K562 (cell line): ENCODE data around the gene TERT. TPM values are rescaled to one million over a fixed set of nuclear protein-coding genes. Genes with fewer than 3 reads are reported as not detected.

Experiments used
- ATAC-seq: fragments of 200-7000 bp; cut with Tn5 transposase; 3 replicates; pipeline ENCODE4 v1.9.1; 2020; ENCODE audit warnings: moderate library complexity
- BruUV-seq: library from RNA; stranded (reverse); fragments of 400-500 nt; replicated peaks from 2 replicates; lab custom pipeline; 2021; lab: Mats Ljungman, UMichigan
- CTCF ChIA-PET: fragments of 300-600 bp; formaldehyde crosslinking; extraction: SDS; loops from one replicate; lab custom pipeline; 2021; ENCODE audit warnings: low intra/inter-chr PET ratio; lab: Yijun Ruan, JAX
- POLR2A ChIA-PET: fragments of 300-600, 350-650 bp; sonication (Branson Sonifier 250); formaldehyde crosslinking; extraction: SDS; loops from one replicate; lab custom pipeline; 2021; ENCODE audit warnings: antibody characterized with exemption, inconsistent platforms; lab: Yijun Ruan, JAX
- DNase-seq, 4 experiments: peaks; one replicate each; pipeline versions ENCODE4 v3.0.0 to v3.0.0-alpha.2; 2011 to 2018; ENCODE audit warnings: low spot score in 3 of 4, mixed read lengths in 3 of 4; ENCODE audit errors: extremely low read depth in 1 of 4
- FAIRE-seq: peaks from 2 replicates; lab custom pipeline; 2011; peaks lifted over from hg19 to GRCh38; lab: Jason Lieb, UNC
- H2AFZ ChIP-seq: 2 replicates; pipeline ENCODE4 v1.6.0; 2011; ENCODE audit warnings: low read depth, low read length, control low read depth, inconsistent platforms
- H3K27ac ChIP-seq: fragments of 200-600 bp; 3 replicates; pipeline ENCODE4 v1.8.0; 2011; ENCODE audit warnings: low read depth, mild to moderate bottlenecking, control low read depth, inconsistent platforms, low read length, moderate library complexity, mixed read lengths; ENCODE audit errors: extremely low read depth
- H3K27me3 ChIP-seq, 2 experiments: fragments of 300-600 bp in 1 of 2; 2 replicates in 1 of 2; 3 replicates in 1 of 2; pipeline versions ENCODE4 v1.6.0 to v1.8.0; 2011; ENCODE audit warnings: inconsistent platforms in 2 of 2, low read length in 2 of 2, mild to moderate bottlenecking in 1 of 2, mixed read lengths in 1 of 2, moderate library complexity in 1 of 2; ENCODE audit not compliant: control insufficient read depth in 2 of 2, insufficient read depth in 2 of 2
- H3K36me3 ChIP-seq: fragments of 300-600 bp; 3 replicates; pipeline ENCODE4 v1.8.0; 2011; ENCODE audit warnings: mild to moderate bottlenecking, low read length, inconsistent platforms; ENCODE audit not compliant: control insufficient read depth, insufficient read depth
- H3K4me1 ChIP-seq, 2 experiments: fragments of 200-600 bp in 1 of 2; replicated peaks in 1 of 2; 2 replicates in 1 of 2; 3 replicates in 1 of 2; pipeline versions ENCODE4 v1.5.1 to v1.8.0; 2011; ENCODE audit warnings: inconsistent platforms in 2 of 2, low read length in 2 of 2, mild to moderate bottlenecking in 1 of 2, mixed read lengths in 1 of 2, moderate library complexity in 1 of 2; ENCODE audit not compliant: control insufficient read depth in 2 of 2, insufficient read depth in 2 of 2
- H3K4me2 ChIP-seq: 2 replicates; pipeline ENCODE4 v1.6.1; 2011; ENCODE audit warnings: low read length, control low read depth, inconsistent platforms, mixed read lengths; ENCODE audit not compliant: insufficient read depth
- H3K4me3 ChIP-seq: fragments of 200-600 bp; sonication (generic), shearing (Covaris generic); 2 replicates; pipeline ENCODE4 v1.5.1; 2016; ENCODE audit warnings: control low read depth, inconsistent platforms
- H3K79me2 ChIP-seq: fragments of 200-600 bp; 3 replicates; pipeline ENCODE4 v1.8.0; 2011; ENCODE audit warnings: low read length, inconsistent platforms; ENCODE audit not compliant: control insufficient read depth, insufficient read depth
- H3K9ac ChIP-seq, 2 experiments: 2 replicates each; pipeline versions ENCODE4 v1.6.0 to v1.6.1; 2011; ENCODE audit warnings: low read depth in 2 of 2, low read length in 2 of 2, control low read depth in 1 of 2, inconsistent platforms in 1 of 2, mild to moderate bottlenecking in 1 of 2, mixed read lengths in 1 of 2; ENCODE audit not compliant: insufficient read depth in 1 of 2
- H3K9me1 ChIP-seq: one replicate; pipeline ENCODE4 v1.6.0; 2011; ENCODE audit warnings: inconsistent platforms, mild to moderate bottlenecking, low read length, moderate library complexity; ENCODE audit not compliant: control insufficient read depth, insufficient read depth
- H3K9me3 ChIP-seq: replicated peaks from 2 replicates; pipeline ENCODE4 v1.5.1; 2011; ENCODE audit warnings: low read depth, low read length, inconsistent platforms; ENCODE audit not compliant: control insufficient read depth, insufficient read depth
- H4K20me1 ChIP-seq: replicated peaks from 2 replicates; pipeline ENCODE4 v1.6.1; 2011; ENCODE audit warnings: low read length, inconsistent platforms, mixed read lengths; ENCODE audit not compliant: control insufficient read depth, insufficient read depth
- GTF2A2 ChIP-seq: IDR thresholded peaks from 2 replicates; pipeline ENCODE4 v1.6.1; 2016; ENCODE audit warnings: mild to moderate bottlenecking, missing genetic modification characterization, missing compliant biosample characterization
- WGBS: fragments of 100-300 bp; shearing (Covaris generic); methylation state at CpG from one replicate; pipeline ENCODE4 v1.1.6; 2016; ENCODE audit warnings: low coverage, mixed read lengths; ENCODE audit not compliant: insufficient coverage; ENCODE audit errors: missing lambda C conversion rate; 5-methylcytosine and 5-hydroxymethylcytosine counted together
- in situ Hi-C: fragments of 300-500 bp; cut with MboI; formaldehyde crosslinking; loops from 4 replicates; pipeline ENCODE4 v1.15.0; 2018; ENCODE audit warnings: inconsistent platforms, mixed read lengths
- intact Hi-C: fragments of 100-400 bp; cut with micrococcal nuclease; formaldehyde crosslinking; loops from 2 replicates; pipeline ENCODE4 v1.14.2; 2022
- polyA plus RNA-seq, 8 experiments: library from polyadenylated mRNA; depleted of rRNA in 4 of 8; stranded (reverse) in 5 of 8; unstranded in 3 of 8; fragments of >200 nt; fragmentation: Nextera tagmentation in 2 of 8; fragmentation: Illumina TruSeq in 1 of 8; extraction: Ambion mirVana in 2 of 8; extraction: Trizol in 1 of 8; gene quantifications; 2 replicates each; pipeline versions ENCODE4 v1.2.1 to v1.2.3, GENCODE V29; 2011 to 2014; ENCODE audit warnings: inconsistent platforms in 1 of 8, missing spikeins in 1 of 8
- total RNA-seq, 7 experiments: library from RNA; depleted of rRNA in 6 of 7; stranded (reverse); fragments of >200 nt in 6 of 7; fragmentation: Illumina TruSeq in 2 of 7; extraction: Trizol in 2 of 7; gene quantifications; 2 replicates each; pipeline versions ENCODE4 v1.2.1 to v1.2.3, GENCODE V29; 2011 to 2021; ENCODE audit warnings: low replicate concordance in 1 of 7
- TF ChIP-seq, protein P1 (sequence below), 3 experiments: IDR thresholded peaks in 2 of 3; conservative IDR thresholded peaks in 1 of 3; 2 replicates each; pipeline ENCODE4 v1.5.1; 2011 to 2012; ENCODE audit warnings: low read length in 3 of 3, mild to moderate bottlenecking in 3 of 3, control low read depth in 2 of 3, improper control_type of control experiment in 1 of 3, inconsistent platforms in 1 of 3, low read depth in 1 of 3, mixed read lengths in 1 of 3, moderate library complexity in 1 of 3; ENCODE audit not compliant: insufficient read depth in 2 of 3
- TF ChIP-seq, protein P2 (sequence below): fragments of 200-400 bp; formaldehyde crosslinking; IDR thresholded peaks from 2 replicates; pipeline ENCODE4 v1.6.1; 2017; ENCODE audit warnings: mild to moderate bottlenecking, low read depth, low read length, moderate library complexity
- TF ChIP-seq, protein P3 (sequence below): sonication (generic); formaldehyde crosslinking; IDR thresholded peaks from 2 replicates; pipeline ENCODE4 v1.9.0; 2022; ENCODE audit warnings: mild to moderate bottlenecking, missing genetic modification reagents

Gene TERT
- total and polyA plus RNA-seq, 9 of the 15 experiments (the other 6 are each of a cell fraction or from before 2014, with no cell fraction given) = 0.08 to 4.5 (median 0.98) TPM; not detected in 1

DNA sequence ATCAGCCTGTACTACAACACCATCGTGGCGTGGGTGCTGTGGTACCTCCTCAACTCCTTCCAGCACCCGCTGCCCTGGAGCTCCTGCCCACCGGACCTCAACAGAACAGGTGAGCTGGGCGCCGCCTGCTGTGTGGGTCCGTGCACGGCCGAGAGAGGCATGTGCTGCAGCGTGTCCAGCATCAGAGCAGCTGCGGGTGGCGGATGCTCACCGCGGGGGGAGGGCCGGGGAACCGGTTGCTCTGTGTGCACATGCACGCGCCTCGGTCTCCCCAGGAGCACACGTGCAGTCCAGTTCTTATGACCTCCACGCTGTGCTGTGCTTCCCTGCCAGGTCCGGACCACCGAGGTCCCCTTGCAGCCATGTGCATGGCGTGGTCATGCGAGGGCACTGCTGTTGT, 62.1 kb downstream of the TERT start:
- Histone ChIP-seq H3K9me3 (0 out of 2 replicates have a peak, but pooled peaks cover 2% of the 10 kb centered on the region), H3K4me2 (no peak overlapping the region), H3K79me2 (no peaks in the 10 kb centered on the region), H3K4me3 (no peak overlapping the region), H3K9me1 (peaks cover 2% of the 10 kb centered on the region), H2AFZ (no peak overlapping the region), H3K27ac (no peak overlapping the region), H4K20me1 (peaks cover 22% of the 10 kb centered on the region; the same call in 1 of the 2 replicates), H3K9ac (peak overlapping the region in 1 of 2 experiments; percentile 10; a peak in 1 of 4 replicates), H3K27me3 (peaks cover 43 to 74% of the 10 kb centered on the region in 2 experiments; a peak in 4 of 5 replicates), H3K36me3 (no peaks in the 10 kb centered on the region), H3K4me1 (peaks cover 0 to 27% of the 10 kb centered on the region in 2 experiments; a peak in 2 of 5 replicates)
- no TSS peak for BruUV-seq
- in situ Hi-C loops (no loop called here), intact Hi-C loops (no loop called here)
- CTCF ChIA-PET = interaction anchor here (1.5 kb wide), 1 partner anchor 65 kb away, joined by 10 read pairs; no protein-coding TSS in a partner anchor
- DNase-seq = peak in 1 of 4 experiments; percentile 28
- no peak for FAIRE-seq
- ATAC-seq = peak; percentile 46
- POLR2A ChIA-PET = no interaction called here
- TF ChIP-seq, protein P1, sequence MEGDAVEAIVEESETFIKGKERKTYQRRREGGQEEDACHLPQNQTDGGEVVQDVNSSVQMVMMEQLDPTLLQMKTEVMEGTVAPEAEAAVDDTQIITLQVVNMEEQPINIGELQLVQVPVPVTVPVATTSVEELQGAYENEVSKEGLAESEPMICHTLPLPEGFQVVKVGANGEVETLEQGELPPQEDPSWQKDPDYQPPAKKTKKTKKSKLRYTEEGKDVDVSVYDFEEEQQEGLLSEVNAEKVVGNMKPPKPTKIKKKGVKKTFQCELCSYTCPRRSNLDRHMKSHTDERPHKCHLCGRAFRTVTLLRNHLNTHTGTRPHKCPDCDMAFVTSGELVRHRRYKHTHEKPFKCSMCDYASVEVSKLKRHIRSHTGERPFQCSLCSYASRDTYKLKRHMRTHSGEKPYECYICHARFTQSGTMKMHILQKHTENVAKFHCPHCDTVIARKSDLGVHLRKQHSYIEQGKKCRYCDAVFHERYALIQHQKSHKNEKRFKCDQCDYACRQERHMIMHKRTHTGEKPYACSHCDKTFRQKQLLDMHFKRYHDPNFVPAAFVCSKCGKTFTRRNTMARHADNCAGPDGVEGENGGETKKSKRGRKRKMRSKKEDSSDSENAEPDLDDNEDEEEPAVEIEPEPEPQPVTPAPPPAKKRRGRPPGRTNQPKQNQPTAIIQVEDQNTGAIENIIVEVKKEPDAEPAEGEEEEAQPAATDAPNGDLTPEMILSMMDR (IDR thresholded peaks at IDR 0.05 in 2 of 3, conservative IDR thresholded peaks at IDR 0.05 in 1 of 3; ENCODE audit: insufficient read depth in 2 of 3, low read depth in 1 of 3, low read length in 3 of 3) = 0 out of 6 replicates have a peak, but pooled peaks of 1 of the 3 experiments have one; percentile 12
- TF ChIP-seq, protein P2, sequence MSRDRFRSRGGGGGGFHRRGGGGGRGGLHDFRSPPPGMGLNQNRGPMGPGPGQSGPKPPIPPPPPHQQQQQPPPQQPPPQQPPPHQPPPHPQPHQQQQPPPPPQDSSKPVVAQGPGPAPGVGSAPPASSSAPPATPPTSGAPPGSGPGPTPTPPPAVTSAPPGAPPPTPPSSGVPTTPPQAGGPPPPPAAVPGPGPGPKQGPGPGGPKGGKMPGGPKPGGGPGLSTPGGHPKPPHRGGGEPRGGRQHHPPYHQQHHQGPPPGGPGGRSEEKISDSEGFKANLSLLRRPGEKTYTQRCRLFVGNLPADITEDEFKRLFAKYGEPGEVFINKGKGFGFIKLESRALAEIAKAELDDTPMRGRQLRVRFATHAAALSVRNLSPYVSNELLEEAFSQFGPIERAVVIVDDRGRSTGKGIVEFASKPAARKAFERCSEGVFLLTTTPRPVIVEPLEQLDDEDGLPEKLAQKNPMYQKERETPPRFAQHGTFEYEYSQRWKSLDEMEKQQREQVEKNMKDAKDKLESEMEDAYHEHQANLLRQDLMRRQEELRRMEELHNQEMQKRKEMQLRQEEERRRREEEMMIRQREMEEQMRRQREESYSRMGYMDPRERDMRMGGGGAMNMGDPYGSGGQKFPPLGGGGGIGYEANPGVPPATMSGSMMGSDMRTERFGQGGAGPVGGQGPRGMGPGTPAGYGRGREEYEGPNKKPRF = no peak
- TF ChIP-seq GTF2A2 = no peak
- TF ChIP-seq, protein P3, sequence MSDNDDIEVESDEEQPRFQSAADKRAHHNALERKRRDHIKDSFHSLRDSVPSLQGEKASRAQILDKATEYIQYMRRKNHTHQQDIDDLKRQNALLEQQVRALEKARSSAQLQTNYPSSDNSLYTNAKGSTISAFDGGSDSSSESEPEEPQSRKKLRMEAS (CRISPR knock-in tag) = peak; percentile 85
- TF ChIP-seq, all 486 proteins: peak for 2
- WGBS = 3% methylated on average over 23 of the region's 25 CpGs
